Nucleus accumbens (tissue), 56 donors: Measurements from ENCODE around the gene DUT.

Experiments
- DNase-seq, 56 donors: peaks; one replicate each; lab custom pipeline; 2025; lab: John Stamatoyannopoulos, UW

Gene DUT

GRCh38 chr15:48330855-48331795 lies at the start of gene DUT:
Gene DUT, plus strand, starts transcription at chr15:48331429. Its CDS starts 87 bp downstream, at chr15:48331516.
- DNase-seq = peak in 55 of 56 donors; percentile 26 to 90 (median 76)

GRCh38 chr15:48281674-48282073 lies 49.6 kb upstream of the DUT start:
- no peak for DNase-seq

- no peak for DNase-seq
These were observed 49.0 kb upstream of the DUT start for GRCh38 chr15:48282216-48282615.

- DNase-seq = no peak
These were observed 47.7 kb upstream of the DUT start for GRCh38 chr15:48283396-48284145.

- peak in 37 of 56 donors; percentile 1 to 64 (median 13) for DNase-seq
These were observed 45.7 kb upstream of the DUT start for GRCh38 chr15:48285329-48286214.

GRCh38 chr15:48289628-48290027 lies 41.6 kb upstream of the DUT start:
- DNase-seq = no peak

- DNase-seq = no peak
These were observed 38.8 kb upstream of the DUT start for GRCh38 chr15:48292458-48292857.

GRCh38 chr15:48297668-48298067 lies 33.6 kb upstream of the DUT start:
- DNase-seq = no peak

GRCh38 chr15:48298914-48299313 lies 32.3 kb upstream of the DUT start:
- DNase-seq = no peak

- no peak for DNase-seq
These were observed 31.2 kb upstream of the DUT start for GRCh38 chr15:48300038-48300437.

- no peak for DNase-seq
These were observed 26.8 kb upstream of the DUT start for GRCh38 chr15:48304398-48304797.

GRCh38 chr15:48306639-48307038 lies 24.6 kb upstream of the DUT start:
- no peak for DNase-seq

GRCh38 chr15:48307586-48307985 lies 23.6 kb upstream of the DUT start:
- DNase-seq = no peak

GRCh38 chr15:48309740-48310139 lies 21.5 kb upstream of the DUT start:
- DNase-seq = no peak

GRCh38 chr15:48313216-48313615 lies 18.0 kb upstream of the DUT start:
- DNase-seq = no peak

GRCh38 chr15:48315041-48315440 lies 16.2 kb upstream of the DUT start:
- DNase-seq = no peak

GRCh38 chr15:48317221-48317620 lies 14.0 kb upstream of the DUT start:
- no peak for DNase-seq

GRCh38 chr15:48318131-48318530 lies 13.1 kb upstream of the DUT start:
- DNase-seq = no peak

GRCh38 chr15:48323294-48323693 lies 7.9 kb upstream of the DUT start:
- no peak for DNase-seq

GRCh38 chr15:48324949-48325348 lies 6.3 kb upstream of the DUT start:
- DNase-seq = no peak

- no peak for DNase-seq
These were observed 5.8 kb upstream of the DUT start for GRCh38 chr15:48325400-48325799.
